ENCODE results near the gene RAPGEF1.

DNA sequence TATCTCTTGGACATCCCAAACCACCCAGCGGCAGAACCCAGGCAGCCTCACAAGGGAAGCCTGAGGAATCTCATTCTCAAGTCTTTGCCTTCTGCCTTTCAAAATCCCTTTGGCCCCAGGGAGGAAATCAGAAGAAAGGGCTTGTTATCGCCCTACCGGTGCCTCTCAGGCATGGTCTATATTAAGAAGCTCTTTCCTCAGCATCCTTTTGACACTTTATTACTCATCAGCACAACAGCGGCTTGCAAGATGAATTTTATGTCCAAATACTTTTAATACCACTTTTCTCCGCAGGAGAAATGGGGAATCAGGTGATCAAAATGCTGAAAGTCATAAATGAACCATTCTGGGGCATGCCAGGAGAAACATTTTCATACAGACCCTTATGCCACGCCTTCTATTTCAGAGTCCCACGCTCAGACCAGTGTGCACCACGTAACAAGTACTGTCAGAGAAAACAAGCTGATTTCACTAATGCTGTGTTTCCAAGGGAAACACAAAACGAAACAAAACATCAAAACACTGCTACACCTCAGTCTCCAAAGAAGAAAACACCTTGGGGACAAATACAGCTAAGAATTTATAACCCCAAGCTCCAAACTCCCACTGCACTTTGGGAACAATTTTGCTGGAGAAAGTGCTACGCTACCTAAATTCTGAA is 30.0 kb downstream of the RAPGEF1 start:
- TF ChIP-seq, protein P1, sequence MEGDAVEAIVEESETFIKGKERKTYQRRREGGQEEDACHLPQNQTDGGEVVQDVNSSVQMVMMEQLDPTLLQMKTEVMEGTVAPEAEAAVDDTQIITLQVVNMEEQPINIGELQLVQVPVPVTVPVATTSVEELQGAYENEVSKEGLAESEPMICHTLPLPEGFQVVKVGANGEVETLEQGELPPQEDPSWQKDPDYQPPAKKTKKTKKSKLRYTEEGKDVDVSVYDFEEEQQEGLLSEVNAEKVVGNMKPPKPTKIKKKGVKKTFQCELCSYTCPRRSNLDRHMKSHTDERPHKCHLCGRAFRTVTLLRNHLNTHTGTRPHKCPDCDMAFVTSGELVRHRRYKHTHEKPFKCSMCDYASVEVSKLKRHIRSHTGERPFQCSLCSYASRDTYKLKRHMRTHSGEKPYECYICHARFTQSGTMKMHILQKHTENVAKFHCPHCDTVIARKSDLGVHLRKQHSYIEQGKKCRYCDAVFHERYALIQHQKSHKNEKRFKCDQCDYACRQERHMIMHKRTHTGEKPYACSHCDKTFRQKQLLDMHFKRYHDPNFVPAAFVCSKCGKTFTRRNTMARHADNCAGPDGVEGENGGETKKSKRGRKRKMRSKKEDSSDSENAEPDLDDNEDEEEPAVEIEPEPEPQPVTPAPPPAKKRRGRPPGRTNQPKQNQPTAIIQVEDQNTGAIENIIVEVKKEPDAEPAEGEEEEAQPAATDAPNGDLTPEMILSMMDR (IDR thresholded peaks at IDR 0.05; ENCODE audit: low read length) = no peak
- TF ChIP-seq EZH2 (optimal IDR thresholded peaks at IDR 0.05; ENCODE audit: low read depth, low read length) = no peak
